NCI-H526 (cell line): ENCODE results near the gene CEP104.

Experiments used
- DNase-seq, 2 experiments: peaks; one replicate each; lab custom pipeline; 2025; lab: John Stamatoyannopoulos, UW

CEP104 gene

GRCh38 chr1:3778590-3779264, 78.3 kb downstream of the CEP104 start:
- no peak for DNase-seq

- DNase-seq: no peak
Measured at GRCh38 chr1:3777647-3778589, 79.1 kb downstream of the CEP104 start.

- no peak for DNase-seq
Measured at GRCh38 chr1:3777078-3777547, 79.9 kb downstream of the CEP104 start.

- no peak for DNase-seq
Measured at GRCh38 chr1:3776231-3776961, 80.6 kb downstream of the CEP104 start.

- peak; percentile 74 to 92 for DNase-seq
Measured at GRCh38 chr1:3775490-3776230, 81.4 kb downstream of the CEP104 start.

- no peak for DNase-seq
Measured at GRCh38 chr1:3774946-3775489, 82.0 kb downstream of the CEP104 start.

- DNase-seq: no peak
Measured at GRCh38 chr1:3774276-3774945, 82.6 kb downstream of the CEP104 start.

- no peak for DNase-seq
Measured at GRCh38 chr1:3773572-3774275, 83.3 kb downstream of the CEP104 start.

GRCh38 chr1:3772715-3773571, 84.1 kb downstream of the CEP104 start, which contains the start of gene SMIM1:
TSS of gene SMIM1 (plus strand) at chr1:3772749. CDS start at chr1:3775374, 2,625 bp downstream.
- DNase-seq: no peak

- DNase-seq: peak; percentile 66 to 94
Measured at GRCh38 chr1:3772027-3772714, 84.8 kb downstream of the CEP104 start.

- DNase-seq: no peak
Measured at GRCh38 chr1:3771108-3772026, 85.6 kb downstream of the CEP104 start.

- no peak for DNase-seq
Measured at GRCh38 chr1:3770047-3770765, 86.8 kb downstream of the CEP104 start.

GRCh38 chr1:3768811-3769390, 88.1 kb downstream of the CEP104 start:
- no peak for DNase-seq

GRCh38 chr1:3767328-3767925, 89.6 kb downstream of the CEP104 start:
- no peak for DNase-seq

- no peak for DNase-seq
Measured at GRCh38 chr1:3763351-3764125, 93.5 kb downstream of the CEP104 start.
